Endothelial cell of umbilical vein (primary cell): Measurements from ENCODE around the gene ZMYND11. TPM values are rescaled to one million over a fixed set of nuclear protein-coding genes. Genes with fewer than 3 reads are reported as not detected.

Experiments used
- BruUV-seq: library from RNA; stranded (reverse); fragments of 400-500 nt; replicated peaks from 2 replicates; lab custom pipeline; 2021; lab: Mats Ljungman, UMichigan
- CTCF ChIA-PET: fragments of 300-600, 350-600 bp; sonication (Branson Sonifier 250); formaldehyde crosslinking; loops from one replicate; lab custom pipeline; 2021; ENCODE audit warnings: antibody characterized with exemption, inconsistent platforms; lab: Charles Lee
- POLR2A ChIA-PET: fragments of 300-600, 350-600 bp; sonication (Branson Sonifier 250); formaldehyde crosslinking; loops from one replicate; lab custom pipeline; 2021; ENCODE audit warnings: antibody characterized with exemption, inconsistent platforms; lab: Charles Lee
- DNase-seq: peaks from one replicate; pipeline ENCODE4 v3.0.0-alpha.2; 2011; ENCODE audit warnings: low read depth, low spot score
- FAIRE-seq: peaks from 2 replicates; lab custom pipeline; 2011; peaks lifted over from hg19 to GRCh38; lab: Jason Lieb, UNC
- H2AFZ ChIP-seq: 2 replicates; pipeline ENCODE4 v1.6.0; 2012; ENCODE audit warnings: low read depth, low read length, control low read depth, inconsistent platforms
- H3K27ac ChIP-seq: 2 replicates; pipeline ENCODE4 v1.5.1; 2011; ENCODE audit warnings: low read depth, mild to moderate bottlenecking, control low read depth, low read length, moderate library complexity; ENCODE audit not compliant: insufficient read depth
- H3K27me3 ChIP-seq, 2 experiments: 2 replicates each; pipeline versions ENCODE4 v1.6.0 to v1.6.1; 2011; ENCODE audit warnings: low read length in 2 of 2, mixed read lengths in 1 of 2; ENCODE audit not compliant: control insufficient read depth in 2 of 2, insufficient read depth in 2 of 2
- H3K36me3 ChIP-seq, 2 experiments: 2 replicates in 1 of 2; 3 replicates in 1 of 2; pipeline ENCODE4 v1.5.1; 2011; ENCODE audit warnings: low read length in 2 of 2, mild to moderate bottlenecking in 1 of 2, moderate library complexity in 1 of 2; ENCODE audit not compliant: control insufficient read depth in 2 of 2, insufficient read depth in 2 of 2; ENCODE audit errors: extremely low read depth in 1 of 2
- H3K4me1 ChIP-seq: 3 replicates; pipeline ENCODE4 v1.5.1; 2011; ENCODE audit warnings: mild to moderate bottlenecking, low read length; ENCODE audit not compliant: control insufficient read depth, insufficient read depth; ENCODE audit errors: extremely low read depth
- H3K4me2 ChIP-seq: 2 replicates; pipeline ENCODE4 v1.6.1; 2011; ENCODE audit warnings: low read length, control low read depth, mixed read lengths; ENCODE audit not compliant: insufficient read depth
- H3K4me3 ChIP-seq, 3 experiments: fragments of 200-600 bp in 1 of 3; sonication (generic), shearing (Covaris generic) in 1 of 3; replicated peaks in 1 of 3; 2 replicates each; pipeline ENCODE4 v1.5.1; 2011 to 2016; ENCODE audit warnings: control low read depth in 3 of 3, low read length in 3 of 3, mild to moderate bottlenecking in 2 of 3, inconsistent platforms in 1 of 3, low read depth in 1 of 3, moderate library complexity in 1 of 3; ENCODE audit not compliant: insufficient read depth in 1 of 3
- H3K79me2 ChIP-seq: 2 replicates; pipeline ENCODE4 v1.6.0; 2012; ENCODE audit warnings: low read length, inconsistent platforms; ENCODE audit not compliant: control insufficient read depth, insufficient read depth
- H3K9ac ChIP-seq: replicated peaks from 2 replicates; pipeline ENCODE3; 2011; ENCODE audit warnings: low read length, control low read depth; ENCODE audit not compliant: insufficient read depth; ENCODE audit errors: extremely low read depth
- H3K9me1 ChIP-seq: replicated peaks from 3 replicates; pipeline ENCODE4 v1.6.0; 2011; ENCODE audit warnings: mild to moderate bottlenecking, low read length; ENCODE audit not compliant: control insufficient read depth, insufficient read depth; ENCODE audit errors: extremely low read depth
- H3K9me3 ChIP-seq: replicated peaks from 2 replicates; pipeline ENCODE4 v1.5.1; 2012; ENCODE audit warnings: low read length, inconsistent platforms; ENCODE audit not compliant: control insufficient read depth, insufficient read depth
- H4K20me1 ChIP-seq: replicated peaks from 2 replicates; pipeline ENCODE3; 2011; ENCODE audit warnings: mild to moderate bottlenecking, low read length; ENCODE audit not compliant: control insufficient read depth, insufficient read depth; ENCODE audit errors: extremely low read depth
- CTCF ChIP-seq, 2 donors: IDR thresholded peaks; 1 replicate in 1 of 2; 2 replicates in 1 of 2; pipeline ENCODE4 v1.5.1; 2011; ENCODE audit warnings: low read length in 2 of 2, mild to moderate bottlenecking in 2 of 2, moderate library complexity in 2 of 2, control low read depth in 1 of 2, inconsistent platforms in 1 of 2, low read depth in 1 of 2; ENCODE audit not compliant: insufficient read depth in 1 of 2; ENCODE audit errors: extremely low read depth in 1 of 2
- EZH2 ChIP-seq: IDR thresholded peaks from 2 replicates; pipeline ENCODE4 v1.6.1; 2012; ENCODE audit warnings: borderline replicate concordance, low read depth, mild to moderate bottlenecking, moderate library complexity, low read length, inconsistent platforms; ENCODE audit not compliant: severe bottlenecking
- FOS ChIP-seq: IDR thresholded peaks from 2 replicates; pipeline ENCODE4 v1.6.1; 2011; ENCODE audit warnings: mild to moderate bottlenecking, low read length, moderate library complexity, borderline replicate concordance; ENCODE audit not compliant: insufficient read depth
- GATA2 ChIP-seq: IDR thresholded peaks from 2 replicates; pipeline ENCODE4 v1.7.0; 2011; ENCODE audit warnings: low read depth, mild to moderate bottlenecking, moderate library complexity, mixed read lengths, low read length; ENCODE audit not compliant: insufficient read length, insufficient read depth
- JUN ChIP-seq: IDR thresholded peaks from 2 replicates; pipeline ENCODE4 v1.6.1; 2011; ENCODE audit warnings: borderline replicate concordance, low read depth; ENCODE audit not compliant: insufficient read length, insufficient read depth
- MAX ChIP-seq: IDR thresholded peaks from 2 replicates; pipeline ENCODE4 v1.6.1; 2011; ENCODE audit not compliant: insufficient read depth, insufficient read length
- MYC ChIP-seq: IDR thresholded peaks from one replicate; pipeline ENCODE4 v1.6.1; 2011; ENCODE audit warnings: mild to moderate bottlenecking, low read depth, low read length
- POLR2A ChIP-seq: IDR thresholded peaks from 2 replicates; pipeline ENCODE4 v1.6.1; 2012; ENCODE audit warnings: low read depth, mild to moderate bottlenecking, control low read depth, low read length
- POLR2AphosphoS5 ChIP-seq: IDR thresholded peaks from 2 replicates; pipeline ENCODE4 v1.6.1; 2012; ENCODE audit warnings: low read depth, mild to moderate bottlenecking, control low read depth, low read length, moderate library complexity; ENCODE audit not compliant: insufficient read depth
- dilution Hi-C: fragments of 300-500 bp; cut with MboI; formaldehyde crosslinking; loops from one replicate; pipeline ENCODE4 v1.15.0; 2019; ENCODE audit warnings: low sequenced_read_pairs; ENCODE audit not compliant: extremely low pct_ligation_motif_present
- intact Hi-C: fragments of 100-400 bp; cut with micrococcal nuclease; formaldehyde crosslinking; loops from one replicate; pipeline ENCODE4 v1.10.0; 2022
- polyA plus RNA-seq, 4 experiments: library from polyadenylated mRNA; depleted of rRNA in 3 of 4; stranded (reverse) in 3 of 4; unstranded in 1 of 4; fragments of >200 nt; gene quantifications; 2 replicates each; pipeline versions ENCODE4 v1.2.1 to v1.2.3, GENCODE V29; 2011 to 2012; ENCODE audit warnings: missing spikeins in 1 of 4
- total RNA-seq: library from RNA; stranded (reverse); gene quantifications from 2 replicates; pipeline ENCODE4 v1.2.3, GENCODE V29; 2021

Gene ZMYND11
- total and polyA plus RNA-seq, 2 donors (not counting 3 experiments of a cell fraction or from before 2014, with no cell fraction given): 17.0 to 56.0 TPM

- peak overlapping the region; percentile 87 for H3K9ac ChIP-seq
- H3K27me3 ChIP-seq: no peaks in the 10 kb centered on the region
- BruUV-seq: no TSS peak
- peak overlapping the region; percentile 42 to 96 (median 51) for H3K4me3 ChIP-seq
- CTCF ChIA-PET: interaction anchor here (1.0 to 1.3 kb wide), 5 partner anchors 9 to 95 kb away, joined by 3 to 7 read pairs (median 3); no protein-coding TSS in a partner anchor
- H3K9me1 ChIP-seq: no peaks in the 10 kb centered on the region
- H3K4me1 ChIP-seq: peaks cover 35% of the 10 kb centered on the region
- DNase-seq: peak; percentile 64
- peaks cover 54% of the 10 kb centered on the region for H3K79me2 ChIP-seq
- peak overlapping the region; percentile 74 for H3K27ac ChIP-seq
- peak overlapping the region; percentile 48 for H3K4me2 ChIP-seq
- dilution Hi-C loops: no loop called here
- TF ChIP-seq EZH2: no peak
- TF ChIP-seq POLR2AphosphoS5: peak; percentile 44
- peak; percentile 17 for TF ChIP-seq POLR2A
- FAIRE-seq: no peak
- H3K36me3 ChIP-seq: no peaks in the 10 kb centered on the region
- no peaks in the 10 kb centered on the region for H3K9me3 ChIP-seq
- POLR2A ChIA-PET: no interaction called here
- H2AFZ ChIP-seq: no peak overlapping the region
- peaks cover 3% of the 10 kb centered on the region for H4K20me1 ChIP-seq
- intact Hi-C loops: loop anchor here (2.0 to 5.0 kb wide), 2 partner anchors 61 to 66 kb away; no protein-coding TSS in a partner anchor
Observed at GRCh38 chr10:135601-136464, 578 bp downstream of the ZMYND11 start.

- H3K27me3 ChIP-seq: no peaks in the 10 kb centered on the region
- peak overlapping the region; percentile 48 for H3K4me2 ChIP-seq
- dilution Hi-C loops: no loop called here
- no peaks in the 10 kb centered on the region for H3K36me3 ChIP-seq
- peaks cover 35% of the 10 kb centered on the region for H3K4me1 ChIP-seq
- FAIRE-seq (no peak), DNase-seq (no peak)
- no TSS peak for BruUV-seq
- no peaks in the 10 kb centered on the region for H3K9me3 ChIP-seq
- ChIA-PET POLR2A (no interaction called here), CTCF (interaction anchor here (1.0 to 1.3 kb wide), 5 partner anchors 8 to 95 kb away, joined by 3 to 7 read pairs (median 3); no protein-coding TSS in a partner anchor)
- H2AFZ ChIP-seq: no peak overlapping the region
- peak overlapping the region in 2 of 3 experiments; percentile 51 to 96 for H3K4me3 ChIP-seq
- no peaks in the 10 kb centered on the region for H3K9me1 ChIP-seq
- TF ChIP-seq POLR2A (no peak), MYC (no peak), EZH2 (no peak), CTCF (IDR thresholded peaks at IDR 0.05; ENCODE audit: extremely low read depth in 1 of 2, insufficient read depth in 1 of 2, low read depth in 1 of 2, low read length in 2 of 2) (no peak), POLR2AphosphoS5 (no peak), GATA2 (no peak), FOS (no peak), MAX (no peak), JUN (no peak)
- intact Hi-C loops: loop anchor here (2.0 to 5.0 kb wide), 2 partner anchors 62 to 66 kb away; no protein-coding TSS in a partner anchor
- H3K9ac ChIP-seq: peak overlapping the region; percentile 87
- H4K20me1 ChIP-seq: peaks cover 7% of the 10 kb centered on the region
- H3K79me2 ChIP-seq: peaks cover 60% of the 10 kb centered on the region
- H3K27ac ChIP-seq: no peak overlapping the region
Observed at GRCh38 chr10:136465-136762, 1.2 kb downstream of the ZMYND11 start.
